Ishikawa (cell line): ENCODE measurements around the gene FERMT3.

Source experiments
- CEBPB ChIP-seq: IDR thresholded peaks from 2 replicates; pipeline ENCODE4 v1.6.1; 2012
- CREB1 ChIP-seq: IDR thresholded peaks from 2 replicates; pipeline ENCODE4 v1.6.1; 2012; ENCODE audit warnings: low read depth
- EGR1 ChIP-seq: IDR thresholded peaks from 2 replicates; pipeline ENCODE4 v1.6.1; 2012
- EP300 ChIP-seq: IDR thresholded peaks from 2 replicates; pipeline ENCODE4 v1.6.1; 2012; ENCODE audit warnings: borderline replicate concordance
- FOXM1 ChIP-seq: IDR thresholded peaks from 2 replicates; pipeline ENCODE4 v1.6.1; 2012; ENCODE audit warnings: low read depth, borderline replicate concordance
- NFIC ChIP-seq: IDR thresholded peaks from 2 replicates; pipeline ENCODE4 v1.6.1; 2012
- RAD21 ChIP-seq: IDR thresholded peaks from 2 replicates; pipeline ENCODE4 v1.6.1; 2012; ENCODE audit warnings: low read depth
- TAF1 ChIP-seq: IDR thresholded peaks from 2 replicates; pipeline ENCODE4 v1.6.1; 2012; ENCODE audit warnings: low read depth, mild to moderate bottlenecking
- TCF12 ChIP-seq: IDR thresholded peaks from 2 replicates; pipeline ENCODE4 v1.6.1; 2012; ENCODE audit warnings: low read depth
- TEAD4 ChIP-seq: IDR thresholded peaks from 2 replicates; pipeline ENCODE4 v1.6.1; 2012
- YY1 ChIP-seq: IDR thresholded peaks from 2 replicates; pipeline ENCODE4 v1.6.1; 2012; ENCODE audit warnings: low read depth
- ZBTB7A ChIP-seq: IDR thresholded peaks from 2 replicates; pipeline ENCODE4 v1.6.1; 2012; ENCODE audit warnings: low read depth
- TF ChIP-seq, protein P1 (sequence below): IDR thresholded peaks from 2 replicates; pipeline ENCODE4 v1.6.1; 2012
- TF ChIP-seq, protein P2 (sequence below): IDR thresholded peaks from 2 replicates; pipeline ENCODE4 v1.6.1; 2012
- TF ChIP-seq, protein P3 (sequence below): IDR thresholded peaks from 2 replicates; pipeline ENCODE4 v1.6.1; 2012; ENCODE audit warnings: low read depth, mild to moderate bottlenecking

FERMT3 gene

DNA sequence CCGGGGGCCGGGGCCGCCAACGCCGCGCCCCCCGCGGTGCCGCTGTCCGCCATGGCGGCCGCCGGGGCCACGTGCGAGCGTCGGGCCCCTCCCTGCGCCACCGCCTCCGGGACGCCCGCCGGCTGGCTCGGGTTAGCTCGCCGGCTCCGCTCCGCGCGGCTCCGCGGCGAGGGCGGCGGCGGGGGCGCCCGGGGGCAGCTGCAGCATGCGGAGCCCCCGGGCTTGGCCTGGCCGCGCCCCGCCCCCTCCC, 40.0 kb downstream of the FERMT3 start:
- TF ChIP-seq, protein P1, sequence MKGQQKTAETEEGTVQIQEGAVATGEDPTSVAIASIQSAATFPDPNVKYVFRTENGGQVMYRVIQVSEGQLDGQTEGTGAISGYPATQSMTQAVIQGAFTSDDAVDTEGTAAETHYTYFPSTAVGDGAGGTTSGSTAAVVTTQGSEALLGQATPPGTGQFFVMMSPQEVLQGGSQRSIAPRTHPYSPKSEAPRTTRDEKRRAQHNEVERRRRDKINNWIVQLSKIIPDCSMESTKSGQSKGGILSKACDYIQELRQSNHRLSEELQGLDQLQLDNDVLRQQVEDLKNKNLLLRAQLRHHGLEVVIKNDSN = peak; percentile 38; the same call in 1 of the 2 replicates
- peak; percentile 72 for TF ChIP-seq YY1
- TF ChIP-seq, protein P2, sequence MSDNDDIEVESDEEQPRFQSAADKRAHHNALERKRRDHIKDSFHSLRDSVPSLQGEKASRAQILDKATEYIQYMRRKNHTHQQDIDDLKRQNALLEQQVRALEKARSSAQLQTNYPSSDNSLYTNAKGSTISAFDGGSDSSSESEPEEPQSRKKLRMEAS = peak; percentile 21; the same call in 1 of the 2 replicates

DNA sequence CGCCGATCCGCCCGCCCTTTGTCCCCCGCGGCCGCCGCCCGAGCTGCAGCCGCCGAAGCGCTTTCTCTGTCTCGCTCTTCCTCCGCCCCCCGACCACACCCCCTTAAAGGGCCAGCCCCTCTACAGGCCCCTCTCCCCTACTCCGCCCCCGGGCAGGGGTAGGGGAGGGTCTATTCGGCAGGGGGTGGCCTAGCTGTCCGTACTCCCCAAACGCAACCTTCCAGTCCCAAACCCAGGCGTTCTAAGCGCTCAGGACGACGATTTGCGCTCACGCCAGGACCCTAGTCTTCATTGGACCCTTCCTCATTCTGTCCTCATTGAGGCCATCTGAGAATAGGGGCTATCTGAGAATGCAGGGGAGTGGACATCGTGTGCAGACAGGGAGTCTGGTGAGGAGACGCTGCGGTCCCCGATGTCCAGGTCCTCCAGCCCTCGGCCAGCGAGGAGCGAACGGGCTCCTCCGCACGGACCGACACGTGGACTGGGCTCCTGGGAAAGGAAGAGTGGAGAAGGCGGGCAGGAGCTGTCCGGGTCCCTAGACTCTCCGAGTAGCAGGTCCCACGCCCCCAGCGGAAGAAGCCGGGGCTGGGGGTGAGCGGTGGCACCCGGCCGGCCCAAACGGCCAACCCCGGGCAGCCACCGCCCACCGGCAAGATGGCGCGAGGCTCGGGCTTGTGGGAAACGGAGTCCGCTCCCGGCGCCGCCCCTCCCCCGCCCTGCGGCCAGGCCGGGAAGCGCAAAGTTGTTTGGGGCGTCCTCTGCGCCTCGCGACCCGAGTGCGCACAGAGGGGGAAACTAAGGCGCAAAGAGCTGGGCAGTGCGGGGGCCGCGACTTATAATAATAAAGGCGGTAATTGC, 40.6 kb downstream of the FERMT3 start, which contains the start of gene PPP1R14B:
Gene PPP1R14B (minus strand): TSS at position 73 of the 858 bp plus-strand sequence. CDS start 270 bp downstream, outside the sequence.
- TF ChIP-seq CEBPB (no peak), EP300 (0 out of 2 replicates have a peak, but pooled peaks have one; percentile 27), TEAD4 (no peak), EGR1 (peak; percentile 34), ZBTB7A (peak; percentile 93), RAD21 (no peak), TAF1 (peak; percentile 17; the same call in 1 of the 2 replicates), FOXM1 (no peak), CREB1 (no peak), NFIC (0 out of 2 replicates have a peak, but pooled peaks have one; percentile 15), TCF12 (peak; percentile 64; the same call in 1 of the 2 replicates), YY1 (peak; percentile 97)
- TF ChIP-seq, protein P2 = peak; percentile 97
- TF ChIP-seq, protein P3, sequence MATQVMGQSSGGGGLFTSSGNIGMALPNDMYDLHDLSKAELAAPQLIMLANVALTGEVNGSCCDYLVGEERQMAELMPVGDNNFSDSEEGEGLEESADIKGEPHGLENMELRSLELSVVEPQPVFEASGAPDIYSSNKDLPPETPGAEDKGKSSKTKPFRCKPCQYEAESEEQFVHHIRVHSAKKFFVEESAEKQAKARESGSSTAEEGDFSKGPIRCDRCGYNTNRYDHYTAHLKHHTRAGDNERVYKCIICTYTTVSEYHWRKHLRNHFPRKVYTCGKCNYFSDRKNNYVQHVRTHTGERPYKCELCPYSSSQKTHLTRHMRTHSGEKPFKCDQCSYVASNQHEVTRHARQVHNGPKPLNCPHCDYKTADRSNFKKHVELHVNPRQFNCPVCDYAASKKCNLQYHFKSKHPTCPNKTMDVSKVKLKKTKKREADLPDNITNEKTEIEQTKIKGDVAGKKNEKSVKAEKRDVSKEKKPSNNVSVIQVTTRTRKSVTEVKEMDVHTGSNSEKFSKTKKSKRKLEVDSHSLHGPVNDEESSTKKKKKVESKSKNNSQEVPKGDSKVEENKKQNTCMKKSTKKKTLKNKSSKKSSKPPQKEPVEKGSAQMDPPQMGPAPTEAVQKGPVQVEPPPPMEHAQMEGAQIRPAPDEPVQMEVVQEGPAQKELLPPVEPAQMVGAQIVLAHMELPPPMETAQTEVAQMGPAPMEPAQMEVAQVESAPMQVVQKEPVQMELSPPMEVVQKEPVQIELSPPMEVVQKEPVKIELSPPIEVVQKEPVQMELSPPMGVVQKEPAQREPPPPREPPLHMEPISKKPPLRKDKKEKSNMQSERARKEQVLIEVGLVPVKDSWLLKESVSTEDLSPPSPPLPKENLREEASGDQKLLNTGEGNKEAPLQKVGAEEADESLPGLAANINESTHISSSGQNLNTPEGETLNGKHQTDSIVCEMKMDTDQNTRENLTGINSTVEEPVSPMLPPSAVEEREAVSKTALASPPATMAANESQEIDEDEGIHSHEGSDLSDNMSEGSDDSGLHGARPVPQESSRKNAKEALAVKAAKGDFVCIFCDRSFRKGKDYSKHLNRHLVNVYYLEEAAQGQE = peak; percentile 28; the same call in 1 of the 2 replicates
- TF ChIP-seq, protein P1 = no peak; the same call in 1 of the 2 replicates

DNA sequence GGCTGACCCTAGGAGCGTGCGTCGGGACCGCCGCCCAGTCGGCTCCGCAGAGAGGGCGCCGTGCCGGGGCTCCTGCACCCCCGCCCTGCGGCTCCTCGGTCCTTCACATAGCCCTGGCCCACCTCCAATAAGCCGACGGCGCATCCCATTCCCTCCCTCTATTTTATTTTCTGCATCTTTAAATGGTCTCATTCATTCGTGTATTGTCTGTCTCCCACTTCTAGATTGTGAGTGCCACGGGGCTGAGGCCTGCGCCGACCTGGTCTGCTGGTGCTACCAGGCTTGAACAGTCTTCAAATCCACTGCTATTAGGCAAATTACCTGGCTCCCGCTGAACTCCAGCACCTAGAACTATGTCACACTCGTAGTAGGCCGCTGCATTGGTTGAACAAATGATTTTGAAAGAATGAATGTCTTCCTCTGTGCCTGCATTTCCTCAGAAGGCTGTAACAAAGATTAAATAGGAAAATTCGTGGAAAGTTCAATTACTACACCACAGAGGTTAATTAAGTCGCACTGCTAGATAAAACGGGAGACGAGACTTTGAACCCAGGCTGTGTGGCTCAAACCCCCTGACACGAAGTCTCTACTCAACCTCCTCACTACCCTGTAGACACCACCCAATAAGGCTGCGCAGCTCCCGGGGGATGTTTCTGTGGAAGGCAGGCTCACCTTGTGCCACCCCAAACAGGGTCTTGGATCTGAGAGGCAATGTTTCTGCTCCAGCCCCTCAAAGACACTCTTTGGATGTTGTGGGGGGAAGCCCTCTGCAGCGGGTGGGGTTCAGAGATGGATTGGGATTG, 41.4 kb downstream of the FERMT3 start:
- TF ChIP-seq, protein P2 = no peak
- TF ChIP-seq TCF12 (no peak), ZBTB7A (no peak), CREB1 (no peak), EP300 (no peak), NFIC (no peak), EGR1 (no peak), YY1 (no peak), RAD21 (no peak), TEAD4 (no peak), TAF1 (no peak), CEBPB (no peak), FOXM1 (no peak)
- TF ChIP-seq, protein P1 = no peak
- TF ChIP-seq, protein P3 = no peak

DNA sequence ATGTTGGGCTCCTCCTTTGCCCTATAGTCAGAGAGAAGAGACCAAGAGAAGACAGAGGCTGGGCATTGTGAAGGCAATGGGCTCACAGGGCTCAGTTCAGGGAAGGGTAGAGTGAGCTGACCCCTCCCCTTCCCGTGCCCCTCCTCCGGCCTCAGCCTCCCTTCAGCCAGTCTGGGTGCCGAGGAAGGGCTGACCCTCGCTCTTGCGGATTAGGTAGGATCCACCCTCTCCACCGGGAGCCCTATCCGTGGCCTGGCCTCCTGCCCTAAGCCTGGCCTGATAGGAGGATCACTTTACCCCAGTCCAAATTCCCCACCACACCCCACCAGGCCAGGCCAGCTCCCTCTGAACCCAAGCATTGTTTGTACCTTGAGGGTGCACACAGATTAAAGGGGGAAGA, 42.1 kb downstream of the FERMT3 start:
- TF ChIP-seq CEBPB (no peak), TAF1 (no peak), TCF12 (no peak), CREB1 (no peak), EP300 (no peak), YY1 (no peak), RAD21 (no peak), EGR1 (no peak), NFIC (no peak), FOXM1 (no peak), TEAD4 (no peak), ZBTB7A (no peak)
- TF ChIP-seq, protein P2 = no peak
- TF ChIP-seq, protein P3 = no peak
- TF ChIP-seq, protein P1 = no peak
